SK-N-MC (cell line): ENCODE measurements around the gene SSX2IP.

ENCODE experiments used
- EZH2 ChIP-seq: fragments of 200-600 bp; sonication (generic); IDR thresholded peaks from one replicate; pipeline ENCODE4 v1.6.1; 2017; ENCODE audit warnings: antibody characterized with exemption
- POLR2AphosphoS5 ChIP-seq: IDR thresholded peaks from 2 replicates; pipeline ENCODE4 v1.6.1; 2012; ENCODE audit warnings: mild to moderate bottlenecking, low read depth, low read length, borderline replicate concordance

DNA sequence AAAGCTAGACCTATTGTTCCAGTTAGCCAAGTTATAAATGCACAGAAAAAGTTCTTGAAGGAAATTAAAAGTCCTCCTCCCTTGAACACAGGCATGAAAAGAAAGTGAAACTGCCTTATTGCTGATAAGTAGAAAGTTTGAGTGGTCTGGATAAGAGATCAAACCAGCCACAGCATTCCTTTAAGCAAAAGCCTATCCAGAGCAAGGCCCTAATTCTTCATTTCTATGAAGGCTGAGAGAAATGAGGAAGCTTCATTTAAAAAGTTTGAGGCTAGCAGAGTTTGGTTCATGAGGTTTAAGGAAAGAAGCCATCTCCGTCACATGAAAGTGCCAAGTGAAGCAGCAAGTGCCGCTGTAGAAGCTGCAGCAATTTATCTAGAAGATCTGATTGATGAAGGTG is 2.7 kb upstream of the SSX2IP start:
- TF ChIP-seq POLR2AphosphoS5 (no peak), EZH2 (no peak)
